ENCODE results near the gene TMEM14C.

DNA sequence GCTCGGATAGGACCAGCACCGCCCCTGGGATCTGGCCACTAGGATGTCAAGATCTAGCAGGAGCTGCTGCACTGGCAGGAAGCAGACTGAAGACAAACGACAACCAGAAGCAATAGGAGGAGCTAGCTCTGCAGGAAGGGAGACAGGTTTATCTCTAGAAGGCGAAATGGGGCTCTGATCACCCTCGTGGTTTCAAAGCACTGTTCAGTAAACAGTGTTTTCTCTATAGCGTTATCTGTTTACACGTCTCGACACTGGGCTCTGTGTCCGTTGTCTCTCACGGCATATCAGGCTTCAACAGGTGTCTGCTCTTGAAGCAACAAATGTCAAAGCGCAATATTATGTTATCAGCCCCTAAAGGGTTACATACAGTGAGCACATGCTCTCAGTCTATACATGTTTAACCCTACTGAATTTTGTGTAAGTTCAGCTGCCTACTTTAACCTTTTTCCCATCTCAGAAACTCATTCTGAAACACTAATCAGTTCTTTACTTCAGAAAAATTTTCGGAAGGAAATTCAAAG is 48.6 kb downstream of the TMEM14C start:
- TF ChIP-seq, protein P1, sequence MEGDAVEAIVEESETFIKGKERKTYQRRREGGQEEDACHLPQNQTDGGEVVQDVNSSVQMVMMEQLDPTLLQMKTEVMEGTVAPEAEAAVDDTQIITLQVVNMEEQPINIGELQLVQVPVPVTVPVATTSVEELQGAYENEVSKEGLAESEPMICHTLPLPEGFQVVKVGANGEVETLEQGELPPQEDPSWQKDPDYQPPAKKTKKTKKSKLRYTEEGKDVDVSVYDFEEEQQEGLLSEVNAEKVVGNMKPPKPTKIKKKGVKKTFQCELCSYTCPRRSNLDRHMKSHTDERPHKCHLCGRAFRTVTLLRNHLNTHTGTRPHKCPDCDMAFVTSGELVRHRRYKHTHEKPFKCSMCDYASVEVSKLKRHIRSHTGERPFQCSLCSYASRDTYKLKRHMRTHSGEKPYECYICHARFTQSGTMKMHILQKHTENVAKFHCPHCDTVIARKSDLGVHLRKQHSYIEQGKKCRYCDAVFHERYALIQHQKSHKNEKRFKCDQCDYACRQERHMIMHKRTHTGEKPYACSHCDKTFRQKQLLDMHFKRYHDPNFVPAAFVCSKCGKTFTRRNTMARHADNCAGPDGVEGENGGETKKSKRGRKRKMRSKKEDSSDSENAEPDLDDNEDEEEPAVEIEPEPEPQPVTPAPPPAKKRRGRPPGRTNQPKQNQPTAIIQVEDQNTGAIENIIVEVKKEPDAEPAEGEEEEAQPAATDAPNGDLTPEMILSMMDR (IDR thresholded peaks at IDR 0.05): no peak
- TF ChIP-seq POLR2A (IDR thresholded peaks at IDR 0.05): no peak

All from heart left ventricle (tissue), 13 donors.